Activated CD4-positive, alpha-beta T cell treated with anti-CD3 and anti-CD28 coated beads for 48 hours (primary cell): ENCODE data around the gene PACRG.
"Not testable (repeated sequence)": the region's sequence is repeated elsewhere in the genome, so short reads cannot be mapped to it uniquely, and the experiment has no call there.

ENCODE experiments used
- DNase-seq: peaks from one replicate; pipeline ENCODE4 v3.0.0-alpha.2; 2020

PACRG gene

DNA sequence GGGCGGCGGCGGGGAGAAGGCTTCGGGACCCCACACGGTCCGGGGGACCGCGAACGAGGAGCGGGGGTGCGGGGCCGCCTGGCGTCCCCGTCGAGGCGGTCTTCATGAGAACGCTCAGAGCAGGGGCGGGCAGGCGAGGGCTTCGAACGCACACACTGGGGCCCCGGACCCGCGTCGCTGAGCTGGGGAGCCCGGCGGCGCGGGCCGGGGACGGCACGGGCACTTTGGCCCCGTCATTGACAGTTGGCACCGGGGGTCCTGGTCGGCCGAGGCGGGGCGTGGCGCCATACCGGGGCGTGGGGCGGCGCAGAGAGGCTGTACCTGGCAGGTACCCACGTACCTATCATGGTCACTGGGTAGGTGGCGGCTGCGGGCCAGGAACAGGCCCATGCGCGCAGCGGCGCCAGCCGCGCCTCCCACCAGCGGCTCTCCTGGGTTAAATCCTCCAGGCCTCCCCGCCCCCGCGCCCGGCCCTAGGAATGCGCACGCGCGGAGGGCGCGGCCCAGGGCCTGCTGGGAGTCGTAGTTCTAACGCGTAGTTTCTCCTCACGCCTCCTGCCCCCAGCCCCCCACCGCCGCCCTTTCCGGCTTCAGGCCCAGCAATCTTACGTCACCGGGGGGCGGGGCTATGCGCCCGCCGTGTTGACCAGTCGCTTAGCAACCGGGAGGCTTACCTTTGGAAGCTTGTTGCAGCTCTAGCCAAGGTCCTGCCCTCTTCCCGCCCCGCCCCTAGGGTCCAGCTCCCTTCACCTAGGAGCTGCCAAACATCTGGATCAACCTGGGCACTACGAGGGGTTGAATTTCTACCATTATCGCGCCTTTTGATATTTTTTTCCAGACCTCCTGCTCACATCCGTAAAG is at the start of gene PACRG, which contains the start of gene PRKN:
Gene PACRG, plus strand, starts transcription at position 653 of the 861 bp plus-strand sequence.
Gene PRKN, minus strand, starts transcription at position 445 of the 861 bp plus-strand sequence.
- DNase-seq, result peak; percentile 99

DNA sequence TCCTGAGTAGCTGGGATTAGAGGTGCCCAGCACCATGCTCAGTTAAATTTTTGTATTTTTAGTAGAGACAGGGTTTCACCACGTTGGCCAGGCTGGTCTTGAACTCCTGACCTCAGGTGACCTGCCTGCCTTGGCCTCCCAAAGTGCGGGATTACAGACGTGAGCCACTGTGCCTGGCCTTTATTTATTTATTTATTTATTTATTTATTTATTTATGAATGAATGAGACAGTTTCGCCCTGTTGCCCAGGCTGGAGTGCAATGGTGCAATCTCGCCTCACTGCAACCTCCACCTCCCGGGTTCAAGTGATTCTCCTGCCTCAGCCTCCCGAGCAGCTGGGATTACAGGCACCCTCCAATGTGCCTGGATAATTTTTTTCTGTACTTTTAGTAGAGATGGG is 48.9 kb upstream of the PACRG start:
- not testable (repeated sequence) for DNase-seq

DNA sequence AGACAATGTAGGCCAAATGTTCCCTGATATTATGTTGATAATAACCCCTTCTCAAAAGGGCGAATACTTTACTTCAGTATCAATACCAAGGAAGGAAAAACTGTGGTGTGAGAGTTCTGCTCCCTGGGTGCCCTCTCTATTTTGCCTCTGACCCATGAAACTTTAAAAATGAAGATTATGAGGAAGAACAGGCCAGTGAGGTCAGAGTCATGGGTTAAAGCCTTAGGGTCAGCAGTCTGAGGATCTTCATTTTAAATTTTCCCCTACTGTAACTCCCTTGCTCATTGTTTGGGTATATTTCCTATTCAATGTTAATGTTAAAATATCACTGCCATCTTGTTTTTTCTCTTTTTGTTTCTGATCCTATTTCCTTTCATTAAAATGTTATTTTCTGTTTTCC is 48.1 kb upstream of the PACRG start:
- DNase-seq, result no peak

DNA sequence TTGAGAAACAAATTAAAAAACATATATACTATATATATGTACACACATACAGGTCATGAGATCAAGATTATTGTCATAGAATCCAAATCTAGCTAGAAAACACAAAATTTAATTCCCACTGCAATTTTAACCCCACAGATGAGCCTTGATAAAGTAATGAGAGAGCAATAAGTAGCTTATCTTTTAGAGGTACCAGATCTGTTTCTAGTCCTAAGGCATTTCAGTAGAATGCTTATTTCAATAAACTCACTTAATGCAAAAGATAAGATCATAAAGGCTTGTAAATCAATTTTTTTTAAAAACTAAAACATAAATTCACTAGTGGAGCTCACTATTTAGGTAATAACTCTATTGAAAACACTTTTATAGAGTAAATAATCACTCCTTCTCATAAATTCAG is 47.4 kb upstream of the PACRG start:
- DNase-seq, result no peak

DNA sequence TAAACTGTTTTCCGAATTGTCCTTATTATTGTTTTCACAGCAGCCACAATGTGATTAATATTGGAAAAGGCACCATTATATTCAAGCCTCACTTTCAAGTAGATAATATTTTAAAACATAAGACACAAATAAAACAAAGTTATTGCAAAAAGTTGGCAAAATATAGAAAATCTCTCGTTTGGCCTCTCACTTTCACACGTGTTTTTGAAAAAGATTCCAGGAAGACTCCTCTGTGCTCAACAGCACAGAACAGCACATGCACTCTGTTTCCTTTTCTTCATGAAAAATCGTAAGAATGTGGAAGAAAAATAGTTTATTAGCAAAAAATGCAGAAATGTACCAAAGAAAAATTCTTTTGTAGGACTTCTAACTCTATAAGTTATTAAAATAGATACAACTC is 46.9 kb upstream of the PACRG start:
- no peak for DNase-seq

DNA sequence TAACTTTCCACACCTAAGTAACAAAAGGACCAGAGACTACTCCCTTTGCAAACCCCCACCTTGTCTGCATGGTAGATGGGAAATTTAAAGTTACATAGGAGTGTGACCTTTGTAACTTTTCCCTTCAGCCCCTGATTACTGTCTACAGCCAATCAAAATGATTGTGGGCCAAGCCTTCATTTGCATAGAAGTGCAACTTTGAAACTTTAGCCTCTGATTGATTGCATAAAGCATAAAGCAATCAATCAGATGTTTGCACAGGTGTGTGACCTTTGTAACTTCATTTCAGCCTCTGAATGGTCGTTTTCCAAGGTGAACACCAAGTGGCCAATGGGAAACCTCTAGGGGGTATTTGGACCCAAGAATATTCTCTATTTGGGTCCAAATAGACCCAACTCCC is 46.3 kb upstream of the PACRG start:
- DNase-seq, result no peak

DNA sequence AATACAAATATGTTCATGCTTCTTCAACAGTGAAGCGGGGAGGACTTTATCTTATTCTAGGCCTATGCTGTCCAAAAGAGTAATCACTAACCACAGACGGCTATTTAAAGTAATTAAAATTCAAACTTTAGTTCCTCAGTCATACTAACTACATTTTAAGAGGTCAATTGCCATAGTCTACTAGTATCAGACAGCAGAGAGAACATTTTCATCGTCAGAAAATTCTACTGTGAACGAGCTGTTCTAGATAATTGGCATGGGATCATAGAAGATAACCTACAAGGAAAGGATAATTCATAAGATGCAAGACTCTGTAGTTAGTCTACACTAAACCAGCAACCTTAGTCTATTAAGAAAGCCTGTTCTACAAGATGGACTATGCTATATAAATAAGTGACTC is 44.6 kb upstream of the PACRG start:
- no peak for DNase-seq

DNA sequence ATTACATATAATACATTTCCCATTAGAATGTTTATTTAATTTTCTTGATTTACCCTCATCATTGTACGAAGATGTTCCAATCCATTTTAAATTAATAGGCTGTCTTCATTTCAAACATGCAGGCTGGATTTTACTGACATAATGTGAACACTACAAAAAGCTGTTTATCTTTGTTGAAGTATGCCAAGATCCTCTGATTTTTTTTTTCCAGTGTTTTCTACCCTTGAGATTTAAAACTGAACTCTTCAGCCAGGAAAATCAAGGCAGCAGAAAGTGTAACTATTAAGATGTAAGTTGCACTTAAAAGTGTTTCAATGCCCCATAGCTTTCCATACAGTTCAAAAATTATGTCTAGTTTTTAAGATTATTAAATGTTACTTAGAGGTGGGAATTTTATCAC is 43.7 kb upstream of the PACRG start:
- DNase-seq, result no peak

DNA sequence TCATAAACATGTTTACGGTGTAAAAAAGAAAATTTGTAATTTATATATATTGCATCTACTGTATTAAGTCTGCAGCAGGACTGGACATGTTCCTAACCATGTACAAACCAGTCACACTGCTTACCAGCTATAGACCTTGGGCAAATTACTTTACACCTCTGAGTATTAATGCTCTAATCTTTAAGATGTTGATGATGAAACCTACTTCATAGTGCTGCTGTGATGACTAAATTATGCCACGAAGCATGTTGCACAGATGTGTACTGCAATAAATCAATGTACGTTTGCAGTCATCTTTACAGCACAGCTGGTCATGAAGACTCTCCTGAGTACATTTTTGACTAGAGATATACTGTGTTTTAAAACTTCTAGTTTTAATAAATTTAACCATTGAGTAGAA is 42.8 kb upstream of the PACRG start:
- DNase-seq, result no peak

DNA sequence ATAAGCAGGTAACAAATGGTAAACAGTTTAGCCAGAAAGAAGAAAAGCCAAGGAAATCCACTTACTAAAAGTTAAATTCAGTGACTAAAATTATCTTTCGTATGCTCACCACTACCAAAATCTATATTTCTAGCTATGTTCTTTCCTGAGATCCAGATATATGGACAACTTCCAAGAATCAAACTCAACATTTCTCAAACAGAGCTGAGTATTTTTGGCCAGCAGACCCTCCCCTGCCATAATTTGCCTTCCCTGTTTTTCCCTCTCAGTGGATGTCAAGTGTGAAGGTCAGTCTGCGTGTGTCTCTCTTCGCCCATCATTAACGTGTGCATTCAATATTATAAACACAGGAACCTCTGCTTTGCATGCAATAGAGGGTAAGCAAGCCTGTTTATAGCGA is 42.2 kb upstream of the PACRG start:
- DNase-seq, result no peak

DNA sequence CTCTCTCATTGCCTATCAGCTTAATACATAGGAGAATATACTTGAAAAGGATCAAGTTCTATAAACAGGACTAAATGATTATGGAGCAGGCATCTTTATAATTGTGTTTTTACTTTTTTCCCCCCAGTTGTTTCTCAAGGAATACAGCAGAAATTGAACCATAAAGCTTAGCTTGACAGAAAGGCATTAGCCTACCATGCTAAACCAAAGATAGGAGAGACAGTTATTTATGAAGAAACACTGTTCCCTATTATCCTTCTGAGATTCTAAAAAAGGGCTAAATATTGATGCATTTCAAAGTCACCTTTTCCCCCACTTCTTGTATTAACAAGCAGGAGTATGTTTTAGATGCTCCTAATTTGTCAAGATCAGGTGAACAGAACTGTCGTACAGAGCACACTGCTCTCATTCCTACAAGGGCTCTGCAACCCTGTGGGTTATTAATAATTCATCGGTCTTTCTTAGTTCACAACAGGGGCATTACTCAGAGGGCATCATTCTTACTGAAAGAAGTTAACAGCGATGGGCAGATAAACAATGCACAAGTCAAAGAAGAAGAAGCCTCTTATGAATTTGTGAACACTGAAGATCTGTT is 38.9 kb upstream of the PACRG start:
- no peak for DNase-seq

DNA sequence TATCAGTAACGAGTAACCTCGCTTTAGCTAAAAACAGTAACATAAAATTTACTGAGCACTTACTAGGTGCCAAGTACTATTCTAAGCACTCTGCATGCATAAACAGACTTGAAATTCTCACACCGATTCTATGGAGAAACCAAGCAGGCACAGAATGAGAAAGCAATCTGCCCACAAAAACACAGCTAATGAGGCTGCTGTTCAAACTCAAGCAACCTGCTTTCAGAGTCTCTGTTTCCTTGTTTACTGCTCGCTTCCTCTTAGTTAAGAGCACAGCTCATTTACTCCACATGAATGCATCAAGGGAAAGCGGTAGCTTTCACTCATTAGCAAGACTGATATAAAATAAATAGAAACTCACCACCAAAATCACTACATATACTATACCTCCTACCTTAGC is 37.6 kb upstream of the PACRG start:
- no peak for DNase-seq

DNA sequence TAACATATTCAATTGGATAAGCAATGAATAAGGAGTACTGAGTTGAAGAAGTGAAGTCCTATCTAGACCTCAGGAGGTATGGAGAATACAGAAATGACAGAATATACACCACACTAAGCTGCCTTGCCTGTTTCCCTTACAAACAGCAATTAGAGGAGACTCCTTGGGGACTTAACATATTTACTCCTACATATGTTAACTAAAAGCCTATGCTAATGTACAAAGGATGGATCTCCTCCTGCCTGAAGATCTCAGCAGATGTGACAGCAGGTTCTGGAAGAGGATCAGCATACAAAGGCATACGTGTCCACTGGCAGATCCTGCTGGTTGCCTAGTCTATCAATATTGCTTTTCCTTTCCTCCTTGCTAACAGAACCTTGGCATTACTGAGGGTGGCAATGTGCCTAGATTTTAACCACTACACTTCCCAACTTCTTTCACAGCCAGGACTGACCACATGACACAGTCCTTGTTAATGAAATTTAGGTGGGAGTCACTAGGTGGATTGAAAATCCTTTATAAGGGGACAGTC is 29.8 kb upstream of the PACRG start:
- DNase-seq, result no peak

DNA sequence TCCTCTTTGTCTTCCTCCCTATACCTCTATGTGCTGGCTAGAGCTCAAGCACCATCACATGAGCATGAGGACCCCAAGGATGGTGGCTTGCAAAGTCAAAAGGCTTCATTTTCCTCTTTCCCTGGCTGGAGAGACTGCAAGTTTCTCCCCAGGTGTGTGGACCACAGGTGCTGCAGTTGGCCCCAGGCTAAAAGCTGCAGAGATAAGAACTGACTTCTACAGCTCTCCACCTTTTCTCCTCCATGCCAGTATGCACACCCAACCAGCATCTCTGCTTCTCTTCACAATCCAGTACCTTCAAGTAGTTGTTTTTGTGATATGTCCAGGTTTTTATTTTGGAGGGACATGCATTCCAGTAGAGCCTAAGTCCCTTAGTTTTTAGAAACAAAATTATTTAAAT is 29.3 kb upstream of the PACRG start:
- no peak for DNase-seq

DNA sequence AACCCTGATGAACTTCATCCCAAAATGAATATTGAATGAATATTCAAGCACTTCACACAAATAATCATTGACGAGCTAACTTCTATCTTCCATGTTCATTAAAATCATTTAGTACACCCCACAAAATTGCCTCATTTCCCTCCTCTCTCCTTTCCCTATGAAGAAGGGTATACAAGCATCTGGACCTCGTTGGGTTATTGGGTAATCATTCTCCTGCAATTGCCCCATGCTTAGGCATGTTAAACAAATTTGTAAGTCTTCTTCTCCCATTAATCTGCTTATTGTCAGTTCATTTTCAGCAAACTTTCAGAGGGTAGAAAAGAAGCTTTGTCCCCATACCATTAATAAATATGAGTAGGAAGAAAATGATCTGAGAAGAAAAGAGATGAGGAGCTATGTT is 27.8 kb upstream of the PACRG start:
- DNase-seq, result no peak

DNA sequence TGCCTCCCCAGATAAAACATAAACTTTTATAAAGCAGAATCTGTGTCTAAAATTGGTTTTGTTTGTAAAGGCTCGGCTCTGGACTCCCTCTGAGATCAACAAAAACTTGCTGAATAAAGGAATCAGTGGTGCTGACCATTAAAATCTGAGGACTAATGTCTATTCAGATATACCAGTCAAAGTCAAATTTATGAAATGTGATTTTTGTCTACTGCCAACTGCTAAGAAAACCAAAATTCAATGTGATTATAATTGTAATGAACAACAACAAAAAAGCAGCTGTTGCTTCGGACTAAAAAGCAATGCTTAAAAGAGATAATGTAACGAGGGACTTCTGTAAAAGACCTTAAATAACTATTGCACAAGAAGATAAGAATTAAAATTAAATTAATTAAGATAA is 26.8 kb upstream of the PACRG start:
- DNase-seq, result no peak

DNA sequence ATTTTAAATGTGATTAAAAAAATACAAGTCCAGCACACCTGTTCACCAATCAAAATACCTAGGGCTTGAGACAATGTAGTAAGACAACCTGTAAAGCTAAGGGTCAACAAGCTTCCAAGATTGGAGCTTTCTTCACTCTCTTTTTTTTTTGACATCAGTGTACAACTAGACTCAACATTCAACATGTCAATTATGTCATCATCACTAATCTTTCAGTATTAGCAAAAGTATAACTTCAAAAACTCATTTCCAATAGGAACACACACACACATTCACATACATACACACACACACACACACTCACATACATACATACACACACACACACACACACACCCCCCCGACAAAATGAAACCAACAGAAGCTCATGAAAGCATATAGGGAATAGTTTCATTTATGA is 26.2 kb upstream of the PACRG start:
- DNase-seq, result no peak

DNA sequence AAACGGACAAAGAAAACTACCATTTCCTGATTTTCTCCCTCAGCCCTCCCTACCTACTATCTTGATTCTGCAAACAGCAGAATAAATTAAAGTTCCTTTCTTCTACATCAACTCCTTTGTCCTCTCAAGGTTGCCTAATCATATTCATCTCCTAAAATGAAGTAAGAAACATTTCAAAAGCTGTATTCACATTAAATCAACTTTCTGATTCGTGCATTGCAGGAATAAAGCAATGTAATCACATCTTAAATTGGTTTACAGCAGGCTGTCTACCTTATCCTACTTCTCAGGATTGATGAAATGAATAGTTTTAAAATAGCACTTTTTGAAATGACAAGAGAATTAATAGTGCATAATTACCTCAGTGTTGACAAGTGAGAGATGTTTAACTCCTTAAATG is 25.3 kb upstream of the PACRG start:
- no peak for DNase-seq

DNA sequence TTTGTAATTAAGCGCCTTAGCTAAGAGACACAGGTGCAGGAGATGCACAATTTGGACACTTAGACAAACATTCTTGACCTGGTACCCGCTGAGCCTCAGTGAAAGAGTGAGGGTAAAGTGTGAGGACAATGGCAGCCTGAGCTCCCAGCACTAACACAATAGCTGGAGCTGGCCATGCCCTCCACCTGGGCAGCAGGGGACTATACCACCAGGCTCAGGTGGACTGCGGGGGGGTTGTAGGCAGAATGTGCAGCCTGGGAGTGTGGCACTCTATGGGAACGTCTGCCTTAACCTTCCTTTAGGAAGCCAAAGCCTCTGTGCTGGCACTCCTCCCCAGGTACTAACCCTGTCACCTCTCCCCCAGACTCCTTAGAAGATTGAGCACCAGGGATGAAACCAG is 23.8 kb upstream of the PACRG start:
- DNase-seq, result no peak

DNA sequence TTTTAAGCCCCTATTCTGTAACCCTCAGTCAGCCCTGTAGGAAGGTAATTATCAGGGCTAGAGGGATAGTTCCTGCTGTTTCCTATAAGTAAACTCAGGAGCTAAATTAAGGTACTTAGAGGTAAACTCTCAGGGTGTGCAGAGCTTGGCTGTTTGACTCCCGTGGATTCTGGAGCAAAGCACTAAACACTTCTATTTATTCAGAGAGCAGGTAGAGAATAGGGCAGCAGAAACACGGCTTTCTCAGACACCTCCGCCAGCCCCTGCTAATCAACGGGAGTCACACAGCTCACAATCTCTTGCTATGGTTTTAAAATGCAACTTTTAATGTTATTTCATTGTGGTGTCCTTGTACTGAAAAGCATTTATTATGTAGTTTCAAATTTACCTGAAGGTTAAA is 22.0 kb upstream of the PACRG start:
- DNase-seq, result no peak

DNA sequence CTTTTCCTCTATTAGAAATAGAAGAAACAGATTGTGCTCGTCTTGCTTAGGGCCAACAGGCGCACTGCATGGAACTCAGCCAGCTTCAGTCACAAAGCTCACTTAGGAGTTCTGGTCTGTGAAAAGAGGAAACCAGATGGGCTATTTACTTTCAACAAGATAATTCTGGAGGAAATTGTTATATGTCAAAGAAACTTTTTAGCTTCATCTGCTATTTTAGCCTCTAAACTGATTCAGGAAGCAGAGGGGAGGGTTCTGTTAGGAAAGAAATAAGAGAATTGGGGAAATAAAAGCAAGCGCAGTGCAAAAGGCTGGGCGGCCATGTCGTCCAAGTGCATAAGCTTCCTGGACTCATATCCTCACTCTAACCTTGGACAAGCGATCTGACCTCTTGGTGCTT is 21.5 kb upstream of the PACRG start:
- no peak for DNase-seq

DNA sequence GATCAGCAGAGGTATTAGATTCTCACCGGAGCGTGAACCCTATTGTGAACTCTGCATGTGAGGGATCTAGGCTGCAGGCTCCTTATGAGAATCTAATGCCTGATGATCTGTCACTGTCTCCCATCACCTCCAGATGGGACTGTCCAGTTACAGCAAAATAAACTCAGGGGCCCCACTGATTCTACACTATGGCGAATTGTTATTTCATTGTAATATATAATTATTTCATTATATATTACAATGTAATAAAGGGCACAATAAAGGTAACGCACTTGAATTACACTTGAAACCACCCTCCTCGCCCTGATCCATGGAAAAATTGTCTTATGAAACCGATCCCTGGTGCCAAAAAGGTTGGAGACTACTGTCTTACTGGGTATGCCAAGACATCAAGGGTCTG is 18.8 kb upstream of the PACRG start:
- DNase-seq, result no peak

DNA sequence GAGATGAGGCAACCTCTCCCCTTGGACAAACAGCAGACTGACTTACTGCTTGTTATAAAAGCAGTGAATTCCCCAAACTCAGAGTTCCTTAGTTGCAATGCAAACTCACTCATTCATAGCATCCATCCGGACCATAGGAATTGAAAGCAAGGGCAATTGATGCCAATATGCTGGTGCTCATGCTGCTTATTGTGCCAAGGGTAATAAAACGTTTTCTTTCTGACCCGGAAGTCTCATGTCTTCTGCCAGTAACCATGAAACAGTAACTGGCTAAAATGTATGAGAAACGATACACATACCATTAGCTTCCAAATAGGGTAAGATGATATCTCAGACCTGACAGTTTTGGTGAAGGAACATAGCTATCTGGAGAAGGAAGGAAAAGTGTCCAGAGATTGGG is 18.3 kb upstream of the PACRG start:
- DNase-seq, result no peak

DNA sequence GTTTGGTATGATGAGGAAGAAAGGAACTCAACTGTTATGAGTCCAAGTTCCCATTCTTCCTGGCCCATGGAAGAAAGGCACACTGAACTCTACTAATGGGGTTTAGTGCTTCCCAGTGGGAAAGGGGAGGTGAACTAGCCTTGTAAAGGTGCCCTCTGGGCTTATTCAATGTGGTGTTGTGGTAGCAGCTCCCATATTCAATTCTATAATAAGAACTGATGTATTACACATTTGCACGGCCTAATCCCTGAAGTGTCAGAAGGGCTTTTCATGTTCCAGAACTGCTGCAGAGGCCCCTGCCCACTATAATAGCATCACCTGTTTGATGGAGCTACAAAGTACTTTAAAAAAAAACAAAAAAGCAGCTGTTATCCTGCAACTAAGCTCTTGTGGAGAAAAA is 17.4 kb upstream of the PACRG start:
- no peak for DNase-seq

DNA sequence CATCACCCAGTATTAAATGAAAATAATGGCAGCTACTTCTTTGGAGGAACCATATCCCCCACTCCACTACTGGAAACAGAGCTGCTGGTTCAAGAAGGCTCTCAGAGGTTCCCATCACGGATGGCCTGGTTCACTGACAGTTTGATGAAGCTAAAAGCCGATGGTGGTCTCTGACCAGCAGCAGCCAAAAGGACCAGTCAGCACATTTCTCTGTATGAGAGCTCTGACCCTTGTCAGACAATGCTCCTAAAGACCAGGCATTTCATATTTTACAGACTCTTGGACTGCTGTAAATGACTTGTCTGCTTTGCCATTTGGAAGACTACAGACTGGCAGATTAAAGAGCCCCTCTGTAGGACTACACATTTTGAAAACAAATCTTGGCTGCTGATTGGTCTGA is 16.8 kb upstream of the PACRG start:
- no peak for DNase-seq
